HPDE6-E6E7 (cell line): ENCODE data around the gene AKAP12.
A peak's percentile ranks its signal among the peaks of the same experiment; 100 is the strongest.
"Not testable (repeated sequence)": the region's sequence is repeated elsewhere in the genome, so short reads cannot be mapped to it uniquely, and the experiment has no call there.

Experiments used
- DNase-seq: peaks from one replicate; pipeline ENCODE4 v3.0.0; 2011; ENCODE audit warnings: missing footprints; ENCODE audit errors: extremely low spot score

AKAP12 gene

GRCh38 chr6:151349651-151350270 lies 110.0 kb downstream of the AKAP12 start:
- DNase-seq: no peak

GRCh38 chr6:151350442-151351145 lies 110.8 kb downstream of the AKAP12 start:
- DNase-seq: no peak

- no peak for DNase-seq
Measured at GRCh38 chr6:151351146-151351700, 111.5 kb downstream of the AKAP12 start.

GRCh38 chr6:151351731-151352130 lies 112.0 kb downstream of the AKAP12 start:
- no peak for DNase-seq

GRCh38 chr6:151352410-151353396 lies 112.9 kb downstream of the AKAP12 start:
- no peak for DNase-seq

GRCh38 chr6:151353795-151354194 lies 114.0 kb downstream of the AKAP12 start:
- DNase-seq: no peak

GRCh38 chr6:151356983-151357382 lies 117.2 kb downstream of the AKAP12 start:
- not testable (repeated sequence) for DNase-seq

GRCh38 chr6:151357758-151358436 lies 118.1 kb downstream of the AKAP12 start:
- no peak for DNase-seq

- no peak for DNase-seq
Measured at GRCh38 chr6:151358475-151358874, 118.7 kb downstream of the AKAP12 start.

GRCh38 chr6:151359486-151359885 lies 119.7 kb downstream of the AKAP12 start:
- DNase-seq: no peak

GRCh38 chr6:151365233-151365632 lies 125.5 kb downstream of the AKAP12 start:
- DNase-seq: no peak

- DNase-seq: no peak
Measured at GRCh38 chr6:151370509-151371078, 130.8 kb downstream of the AKAP12 start.

- DNase-seq: no peak
Measured at GRCh38 chr6:151372164-151372563, 132.4 kb downstream of the AKAP12 start.

- peak; percentile 36 for DNase-seq
Measured at GRCh38 chr6:151374036-151374683, 134.4 kb downstream of the AKAP12 start.

- no peak for DNase-seq
Measured at GRCh38 chr6:151375833-151376232, 136.1 kb downstream of the AKAP12 start.

- DNase-seq: no peak
Measured at GRCh38 chr6:151376440-151376839, 136.7 kb downstream of the AKAP12 start.

- DNase-seq: no peak
Measured at GRCh38 chr6:151377095-151377494, 137.3 kb downstream of the AKAP12 start.

- no peak for DNase-seq
Measured at GRCh38 chr6:151379933-151380847, 140.4 kb downstream of the AKAP12 start.

- no peak for DNase-seq
Measured at GRCh38 chr6:151380848-151381205, 141.1 kb downstream of the AKAP12 start.

GRCh38 chr6:151381722-151382121 lies 142.0 kb downstream of the AKAP12 start:
- no peak for DNase-seq
